H1 (cell line): ENCODE results near the gene UNC5B. TPM values are rescaled to one million over a fixed set of nuclear protein-coding genes. Genes with fewer than 3 reads are reported as not detected.

ENCODE experiments used
- CTCF ChIA-PET: fragments of 300-600 bp; sonication (Branson Sonifier 250); formaldehyde crosslinking; loops from one replicate; lab custom pipeline; 2021; ENCODE audit not compliant: partially characterized antibody; lab: Charles Lee
- POLR2A ChIA-PET: fragments of 300-600 bp; sonication (Branson Sonifier 250); formaldehyde crosslinking; loops from one replicate; lab custom pipeline; 2021; ENCODE audit warnings: inconsistent platforms; ENCODE audit not compliant: partially characterized antibody; lab: Charles Lee
- DNase-seq, 2 experiments: peaks; one replicate each; pipeline versions ENCODE4 v3.0.0 to v3.0.0-alpha.2; 2010 to 2022; ENCODE audit warnings: low spot score in 2 of 2, low read depth in 1 of 2, mixed read lengths in 1 of 2
- FAIRE-seq: peaks from 2 replicates; lab custom pipeline; 2011; peaks lifted over from hg19 to GRCh38; lab: Jason Lieb, UNC
- H2AFZ ChIP-seq: 2 replicates; pipeline ENCODE4 v1.8.1; 2012; ENCODE audit warnings: low read length, inconsistent platforms
- H2AK5ac ChIP-seq: 2 replicates; pipeline ENCODE4 v1.6.1; 2013; ENCODE audit warnings: low read depth, low read length
- H2BK120ac ChIP-seq: replicated peaks from 2 replicates; pipeline ENCODE3; 2013; ENCODE audit warnings: low read depth, low read length, inconsistent platforms
- H2BK12ac ChIP-seq: 2 replicates; pipeline ENCODE4 v1.6.1; 2013; ENCODE audit warnings: low read depth, low read length
- H2BK15ac ChIP-seq: 2 replicates; pipeline ENCODE4 v1.6.1; 2013; ENCODE audit warnings: low read length
- H2BK20ac ChIP-seq: 2 replicates; pipeline ENCODE4 v1.6.1; 2013; ENCODE audit warnings: low read length
- H2BK5ac ChIP-seq: 2 replicates; pipeline ENCODE4 v1.6.1; 2013; ENCODE audit warnings: low read depth, low read length
- H3K14ac ChIP-seq: 2 replicates; pipeline ENCODE4 v1.6.1; 2013; ENCODE audit warnings: inconsistent platforms; ENCODE audit not compliant: insufficient read length
- H3K18ac ChIP-seq: 2 replicates; pipeline ENCODE4 v1.6.1; 2013; ENCODE audit warnings: low read length; ENCODE audit errors: extremely low read depth
- H3K23ac ChIP-seq: 2 replicates; pipeline ENCODE4 v1.6.1; 2013; ENCODE audit warnings: inconsistent platforms; ENCODE audit not compliant: insufficient read length
- H3K23me2 ChIP-seq: 2 replicates; pipeline ENCODE4 v1.6.1; 2013; ENCODE audit warnings: low read depth, low read length
- H3K27ac ChIP-seq: 2 replicates; pipeline ENCODE4 v1.6.1; 2011; ENCODE audit warnings: low read depth, low read length, inconsistent platforms
- H3K27me3 ChIP-seq, 4 experiments: replicated peaks in 1 of 4; 1 replicate in 1 of 4; 2 replicates in 3 of 4; pipeline versions ENCODE4 v1.6.1 to v1.8.1; 2011 to 2013; ENCODE audit warnings: low read length in 3 of 4, mild to moderate bottlenecking in 3 of 4, inconsistent platforms in 2 of 4, mixed read lengths in 2 of 4, moderate library complexity in 1 of 4; ENCODE audit not compliant: control insufficient read depth in 3 of 4, insufficient read depth in 3 of 4; ENCODE audit errors: extremely low read depth in 1 of 4
- H3K36me3 ChIP-seq, 4 experiments: 2 replicates each; pipeline versions ENCODE4 v1.6.1 to v1.8.1; 2011 to 2013; ENCODE audit warnings: mild to moderate bottlenecking in 4 of 4, low read length in 3 of 4, moderate library complexity in 2 of 4, control low read depth in 1 of 4, inconsistent platforms in 1 of 4; ENCODE audit not compliant: insufficient read depth in 4 of 4, control insufficient read depth in 2 of 4
- H3K4ac ChIP-seq: replicated peaks from 2 replicates; pipeline ENCODE3; 2013; ENCODE audit warnings: low read length, low read depth, mixed read lengths, inconsistent platforms; ENCODE audit not compliant: insufficient read length
- H3K4me1 ChIP-seq, 4 experiments: replicated peaks in 1 of 4; 1 replicate in 1 of 4; 2 replicates in 3 of 4; pipeline versions ENCODE4 v1.6.1 to v1.8.1; 2011 to 2013; ENCODE audit warnings: low read length in 3 of 4, inconsistent platforms in 2 of 4, mixed read lengths in 1 of 4; ENCODE audit not compliant: insufficient read depth in 4 of 4, control insufficient read depth in 3 of 4
- H3K4me2 ChIP-seq, 2 experiments: 2 replicates each; pipeline versions ENCODE4 v1.6.1 to v1.8.1; 2011 to 2013; ENCODE audit warnings: low read depth in 2 of 2, low read length in 2 of 2, control low read depth in 1 of 2, inconsistent platforms in 1 of 2, mild to moderate bottlenecking in 1 of 2; ENCODE audit not compliant: insufficient read depth in 1 of 2
- H3K4me3 ChIP-seq, 4 experiments: fragments of 200-600, 300-600 bp in 1 of 4; sonication (generic), shearing (Covaris generic), sonication (Bioruptor Twin) in 1 of 4; 2 replicates each; pipeline versions ENCODE4 v1.5.1 to v1.8.1; 2011 to 2016; ENCODE audit warnings: low read length in 4 of 4, low read depth in 3 of 4, control low read depth in 2 of 4, inconsistent platforms in 2 of 4, mild to moderate bottlenecking in 2 of 4, mixed read lengths in 1 of 4, moderate library complexity in 1 of 4; ENCODE audit not compliant: insufficient read depth in 2 of 4; ENCODE audit errors: extremely low read depth in 1 of 4
- H3K56ac ChIP-seq: replicated peaks from 2 replicates; pipeline ENCODE3; 2013; ENCODE audit warnings: low read depth, mild to moderate bottlenecking, mixed read lengths, low read length, inconsistent platforms; ENCODE audit not compliant: insufficient read length
- H3K79me1 ChIP-seq: 2 replicates; pipeline ENCODE4 v1.6.1; 2013; ENCODE audit warnings: low read depth, low read length, control low read depth
- H3K79me2 ChIP-seq, 2 experiments: 2 replicates each; pipeline versions ENCODE4 v1.6.1 to v1.8.1; 2012 to 2013; ENCODE audit warnings: low read length in 2 of 2, mild to moderate bottlenecking in 2 of 2, inconsistent platforms in 1 of 2; ENCODE audit not compliant: insufficient read depth in 2 of 2, control insufficient read depth in 1 of 2
- H3K9ac ChIP-seq, 4 experiments: replicated peaks in 1 of 4; 1 replicate in 1 of 4; 2 replicates in 3 of 4; pipeline versions ENCODE4 v1.6.1 to v1.8.1; 2011 to 2013; ENCODE audit warnings: low read depth in 3 of 4, low read length in 3 of 4, control low read depth in 2 of 4, mild to moderate bottlenecking in 2 of 4, moderate library complexity in 2 of 4, inconsistent platforms in 1 of 4; ENCODE audit errors: extremely low read depth in 1 of 4
- H3K9me3 ChIP-seq, 2 experiments: 2 replicates each; pipeline versions ENCODE4 v1.6.1 to v1.8.1; 2012 to 2013; ENCODE audit warnings: mild to moderate bottlenecking in 2 of 2, moderate library complexity in 2 of 2, control low read depth in 1 of 2, inconsistent platforms in 1 of 2, low read depth in 1 of 2, low read length in 1 of 2, mixed read lengths in 1 of 2; ENCODE audit not compliant: insufficient read depth in 2 of 2
- H4K20me1 ChIP-seq, 2 experiments: replicated peaks in 1 of 2; 2 replicates each; pipeline versions ENCODE3 to v1.8.1; 2011 to 2013; ENCODE audit warnings: inconsistent platforms in 2 of 2, low read length in 2 of 2, mild to moderate bottlenecking in 1 of 2; ENCODE audit not compliant: insufficient read depth in 2 of 2, control insufficient read depth in 1 of 2
- H4K5ac ChIP-seq: 2 replicates; pipeline ENCODE4 v1.6.1; 2013; ENCODE audit warnings: low read length, low read depth, mixed read lengths, inconsistent platforms; ENCODE audit not compliant: insufficient read length
- H4K8ac ChIP-seq: 2 replicates; pipeline ENCODE4 v1.8.0; 2013; ENCODE audit warnings: mild to moderate bottlenecking, moderate library complexity, low read length, inconsistent platforms; ENCODE audit not compliant: insufficient read depth; ENCODE audit errors: extremely low read depth
- H4K91ac ChIP-seq: replicated peaks from 2 replicates; pipeline ENCODE3; 2013; ENCODE audit warnings: low read length, mixed read lengths, inconsistent platforms; ENCODE audit not compliant: insufficient read length
- CHD2 ChIP-seq: IDR thresholded peaks from 2 replicates; pipeline ENCODE4 v1.6.1; 2012; ENCODE audit warnings: low read length, improper control_type of control experiment
- GABPA ChIP-seq: IDR thresholded peaks from 2 replicates; pipeline ENCODE4 v1.6.1; 2011; ENCODE audit warnings: mild to moderate bottlenecking, low read length, moderate library complexity, borderline replicate concordance; ENCODE audit not compliant: insufficient read depth
- KDM1A ChIP-seq: fragments of 200-600, 300-600 bp; sonication (generic); IDR thresholded peaks from 2 replicates; pipeline ENCODE4 v1.7.1; 2016; ENCODE audit warnings: mild to moderate bottlenecking, low read length, borderline replicate concordance
- KDM5A ChIP-seq: fragments of 200-600 bp; IDR thresholded peaks from 2 replicates; pipeline ENCODE4 v1.7.1; 2012; ENCODE audit warnings: mild to moderate bottlenecking, low read length, inconsistent platforms, mixed read lengths
- NRF1 ChIP-seq: IDR thresholded peaks from 2 replicates; pipeline ENCODE4 v1.6.1; 2011; ENCODE audit warnings: mild to moderate bottlenecking, low read depth, low read length, improper control_type of control experiment
- PHF8 ChIP-seq: fragments of 200-600 bp; sonication (generic); conservative IDR thresholded peaks from 2 replicates; pipeline ENCODE4 v1.7.1; 2012; ENCODE audit warnings: low read depth, mild to moderate bottlenecking, inconsistent platforms, low read length, moderate library complexity
- RNF2 ChIP-seq: fragments of 200-900, 300-1000 bp; sonication (generic); IDR thresholded peaks from 2 replicates; pipeline ENCODE4 v1.7.1; 2016; ENCODE audit warnings: borderline replicate concordance, low read depth, mild to moderate bottlenecking, antibody characterized with exemption, low read length; ENCODE audit not compliant: poor library complexity, severe bottlenecking; ENCODE audit errors: missing control alignments
- SIN3A ChIP-seq, 2 experiments: IDR thresholded peaks in 1 of 2; conservative IDR thresholded peaks in 1 of 2; 2 replicates each; pipeline ENCODE4 v1.6.1; 2011 to 2012; ENCODE audit warnings: low read length in 2 of 2, improper control_type of control experiment in 1 of 2, low read depth in 1 of 2, mild to moderate bottlenecking in 1 of 2
- SIRT6 ChIP-seq: IDR thresholded peaks from one replicate; pipeline ENCODE4 v1.7.1; 2012; ENCODE audit warnings: low read length, inconsistent platforms
- SP4 ChIP-seq: IDR thresholded peaks from 2 replicates; pipeline ENCODE4 v1.6.1; 2012; ENCODE audit warnings: low read length, inconsistent platforms
- WGBS, 2 experiments: shearing (Covaris generic) in 1 of 2; methylation state at CpG; one replicate each; pipeline versions ENCODE4 v1.1.6 to v1.1.7; 2013 to 2015; ENCODE audit warnings: low lambda C conversion rate in 2 of 2, mixed read lengths in 2 of 2, inconsistent platforms in 1 of 2, low coverage in 1 of 2, missing lambda C conversion rate in 1 of 2; ENCODE audit not compliant: insufficient replicate concordance in 2 of 2, insufficient coverage in 1 of 2, insufficient read length in 1 of 2; ENCODE audit errors: extremely low coverage in 1 of 2, missing lambda C conversion rate in 1 of 2; 5-methylcytosine and 5-hydroxymethylcytosine counted together
- polyA plus RNA-seq, 7 experiments: library from polyadenylated mRNA; depleted of rRNA in 3 of 7; stranded (reverse) in 5 of 7; unstranded in 2 of 7; fragments of >200 nt in 5 of 7; fragments of 200-250 nt in 2 of 7; gene quantifications; 1 replicate in 5 of 7; 2 replicates in 1 of 7; 4 replicates in 1 of 7; pipeline versions ENCODE4 v1.2.1 to v1.2.3, GENCODE V29; 2011 to 2013; ENCODE audit warnings: missing spikeins in 2 of 7, mixed read lengths in 2 of 7
- total RNA-seq: library from RNA; stranded (reverse); fragmentation: NEBNext Ultra II Directional; extraction: Animal tissue kit (Norgen Biotek cat#: 25700); gene quantifications from 2 replicates; pipeline ENCODE4 v1.2.1, GENCODE V29; 2021

UNC5B gene
- total and polyA plus RNA-seq, 2 of the 8 experiments (the other 6 are each of a cell fraction or from before 2014, with no cell fraction given), result 27.9 to 31.8 TPM

GRCh38 chr10:71265201-71265575 is 52.8 kb downstream of the UNC5B start:
- H3K56ac ChIP-seq, result no peak overlapping the region
- no peak overlapping the region for H2AFZ ChIP-seq
- H3K4me2 ChIP-seq, result no peak overlapping the region
- H3K9me3 ChIP-seq, result no peaks in the 10 kb centered on the region
- H3K23ac ChIP-seq, result no peak overlapping the region
- no peak overlapping the region for H3K27ac ChIP-seq
- peak overlapping the region; percentile 4; the same call in 1 of the 2 replicates for H4K8ac ChIP-seq
- TF ChIP-seq PHF8, result no peak
- no peak for TF ChIP-seq GABPA
- TF ChIP-seq SIRT6, result no peak
- TF ChIP-seq SP4, result no peak
- no peak for TF ChIP-seq SIN3A (conservative IDR thresholded peaks at IDR 0.05 in 1 of 2, IDR thresholded peaks at IDR 0.05 in 1 of 2; ENCODE audit: low read depth in 1 of 2, low read length in 2 of 2)
- no peak for TF ChIP-seq NRF1
- TF ChIP-seq CHD2, result no peak
- TF ChIP-seq KDM5A, result no peak
- no peak for TF ChIP-seq RNF2
- TF ChIP-seq KDM1A, result no peak
- peak overlapping the region; percentile 75; the same call in 1 of the 2 replicates for H2BK20ac ChIP-seq
- WGBS, 2 experiments, result 90% methylated on average over 9 of the region's 9 CpGs; no CpG with 5 or more reads in 1 of the 2 experiments
- FAIRE-seq (no peak), DNase-seq (no peak)
- peaks cover 0 to 2% (median 0%) of the 10 kb centered on the region in 4 experiments; a peak in 1 of 7 replicates for H3K27me3 ChIP-seq
- no peak overlapping the region for H3K14ac ChIP-seq
- peaks cover 26 to 65% (median 45%) of the 10 kb centered on the region in 4 experiments for H3K4me1 ChIP-seq
- peaks cover 2% of the 10 kb centered on the region in 2 experiments for H4K20me1 ChIP-seq
- no peak overlapping the region for H3K4me3 ChIP-seq
- H3K79me2 ChIP-seq, result peaks cover 0 to 4% of the 10 kb centered on the region in 2 experiments; a peak in 1 of 4 replicates
- peak overlapping the region; percentile 93 for H2BK12ac ChIP-seq
- H2AK5ac ChIP-seq, result peak overlapping the region; percentile 93
- ChIA-PET CTCF (interaction anchor here (0.6 to 9.8 kb wide), 9 partner anchors 10 to 452 kb away, joined by 3 to 138 read pairs (median 7); no protein-coding TSS in a partner anchor), POLR2A (interaction anchor here (1.1 to 6.8 kb wide), 5 partner anchors 11 to 52 kb away, joined by 3 to 45 read pairs (median 4); no protein-coding TSS in a partner anchor)
- no peaks in the 10 kb centered on the region for H3K36me3 ChIP-seq
- peak overlapping the region; percentile 79 for H3K18ac ChIP-seq
- peaks cover 5% of the 10 kb centered on the region for H3K79me1 ChIP-seq
- 0 out of 2 replicates have a peak overlapping the region, but pooled peaks have one; percentile 84 for H2BK15ac ChIP-seq
- H3K4ac ChIP-seq, result no peak overlapping the region
- peak overlapping the region; percentile 91 for H2BK5ac ChIP-seq
- no peaks in the 10 kb centered on the region for H3K23me2 ChIP-seq
- H4K5ac ChIP-seq, result no peak overlapping the region
- no peak overlapping the region for H2BK120ac ChIP-seq
- H4K91ac ChIP-seq, result peak overlapping the region; percentile 66
- no peak overlapping the region for H3K9ac ChIP-seq
